ENCODE results near the gene DHX8.

GRCh38 chr17:43532581-43532980 lies 48.8 kb downstream of the DHX8 start:
- TF ChIP-seq CTCF (IDR thresholded peaks at IDR 0.05; ENCODE audit: low read depth, low read length, poor library complexity, severe bottlenecking) (no peak), EZH2phosphoT487 (IDR thresholded peaks at IDR 0.05; ENCODE audit: borderline replicate concordance, low read length) (no peak)
